OCI-LY3 (cell line): Measurements from ENCODE around the gene SCYGR8.
A peak's percentile ranks its signal among the peaks of the same experiment; 100 is the strongest.

Source experiments
- H2AFZ ChIP-seq: fragments of 200-600, 300-600 bp; shearing (Covaris generic); 2 replicates; pipeline ENCODE4 v1.6.0; 2014; ENCODE audit warnings: antibody characterized with exemption, low read depth, low read length
- H3K27ac ChIP-seq: fragments of 200-600, 300-600 bp; sonication (generic); 2 replicates; pipeline ENCODE4 v1.5.1; 2014; ENCODE audit warnings: mild to moderate bottlenecking, low read length, moderate library complexity, mixed read lengths
- H3K27me3 ChIP-seq: fragments of 200-600, 300-600 bp; sonication (generic); 2 replicates; pipeline ENCODE4 v1.6.1; 2014; ENCODE audit warnings: low read depth, low read length, mixed read lengths
- H3K36me3 ChIP-seq: fragments of 200-600, 300-600 bp; sonication (generic); replicated peaks from 2 replicates; pipeline ENCODE3; 2014; ENCODE audit warnings: low read depth, low read length, mixed read lengths
- H3K4me1 ChIP-seq: fragments of 300-600, 200-600 bp; sonication (generic); 2 replicates; pipeline ENCODE4 v1.6.1; 2014; ENCODE audit warnings: low read length, mixed read lengths
- H3K4me2 ChIP-seq: fragments of 200-600, 300-600 bp; sonication (generic); 2 replicates; pipeline ENCODE4 v1.6.1; 2014; ENCODE audit warnings: low read length, mixed read lengths
- H3K4me3 ChIP-seq: fragments of 300-600, 200-600 bp; sonication (generic); 2 replicates; pipeline ENCODE4 v1.5.1; 2014; ENCODE audit warnings: antibody characterized with exemption, mild to moderate bottlenecking, low read length, moderate library complexity
- H3K79me2 ChIP-seq: fragments of 300-600, 200-600 bp; shearing (Covaris generic); 2 replicates; pipeline ENCODE4 v1.6.1; 2014; ENCODE audit warnings: mild to moderate bottlenecking, low read length, mixed read lengths
- H3K9ac ChIP-seq: fragments of 300-600, 200-600 bp; shearing (Covaris generic); 2 replicates; pipeline ENCODE4 v1.6.0; 2014; ENCODE audit warnings: mild to moderate bottlenecking, low read length, moderate library complexity
- H3K9me3 ChIP-seq: fragments of 200-600, 300-600 bp; shearing (Covaris generic); 2 replicates; pipeline ENCODE4 v1.6.1; 2014; ENCODE audit warnings: low read length, mixed read lengths; ENCODE audit not compliant: insufficient read depth
- H4K20me1 ChIP-seq: fragments of 200-600, 300-600 bp; sonication (generic); 2 replicates; pipeline ENCODE4 v1.6.1; 2016; ENCODE audit warnings: low read length, mixed read lengths; ENCODE audit not compliant: insufficient read depth
- EZH2phosphoT487 ChIP-seq: fragments of 200-600 bp; shearing (Covaris generic); IDR thresholded peaks from 2 replicates; pipeline ENCODE4 v1.6.1; 2018; ENCODE audit warnings: antibody characterized with exemption, mixed run types, low read depth
- TF ChIP-seq, protein P1 (sequence below): fragments of 200-600, 300-600 bp; sonication (generic); IDR thresholded peaks from 2 replicates; pipeline ENCODE4 v1.5.1; 2014; ENCODE audit warnings: antibody characterized with exemption, low read length, low read depth

The SCYGR8 gene

DNA sequence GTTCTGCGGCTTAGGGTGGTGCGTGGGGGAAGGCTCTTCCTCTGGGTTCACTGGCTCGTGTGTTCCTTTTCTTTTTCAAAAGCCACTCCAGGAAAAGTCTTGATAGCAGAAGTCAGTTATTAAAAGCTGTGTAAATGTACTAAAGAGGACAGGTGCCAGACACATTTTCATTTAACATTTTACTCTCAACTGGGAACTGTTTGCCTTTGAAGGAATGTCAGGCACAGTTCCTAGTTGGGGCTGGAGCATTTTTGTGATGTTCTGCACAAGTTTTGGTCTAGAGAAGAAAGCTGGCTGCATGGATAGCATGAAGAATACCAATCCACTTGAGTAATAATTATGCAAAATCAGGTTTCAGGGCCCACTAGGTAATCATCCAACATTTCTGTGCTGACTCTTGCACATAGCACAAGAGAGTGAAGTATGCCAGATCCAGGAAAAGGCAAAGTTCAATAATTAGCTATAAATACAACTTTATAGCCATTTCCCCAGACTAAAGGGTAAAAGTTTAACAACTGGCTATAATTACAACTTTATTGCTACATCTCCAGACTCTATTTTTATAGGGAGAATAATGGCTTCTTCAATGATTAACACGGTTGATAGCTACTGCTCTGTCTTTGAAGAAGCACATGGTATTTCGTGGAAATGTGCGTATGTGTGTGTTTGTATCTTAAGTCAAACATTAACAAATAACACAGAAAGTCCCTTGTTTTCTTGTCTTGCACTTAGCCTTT, 16.2 kb downstream of the SCYGR8 start:
- Histone ChIP-seq H3K79me2 (no peaks in the 10 kb centered on the region), H4K20me1 (no peaks in the 10 kb centered on the region), H3K4me2 (no peak overlapping the region), H2AFZ (no peak overlapping the region), H3K4me3 (no peak overlapping the region), H3K9me3 (no peaks in the 10 kb centered on the region), H3K27me3 (no peaks in the 10 kb centered on the region), H3K36me3 (no peaks in the 10 kb centered on the region), H3K4me1 (no peaks in the 10 kb centered on the region), H3K9ac (no peak overlapping the region), H3K27ac (no peak overlapping the region)
- TF ChIP-seq, protein P1, sequence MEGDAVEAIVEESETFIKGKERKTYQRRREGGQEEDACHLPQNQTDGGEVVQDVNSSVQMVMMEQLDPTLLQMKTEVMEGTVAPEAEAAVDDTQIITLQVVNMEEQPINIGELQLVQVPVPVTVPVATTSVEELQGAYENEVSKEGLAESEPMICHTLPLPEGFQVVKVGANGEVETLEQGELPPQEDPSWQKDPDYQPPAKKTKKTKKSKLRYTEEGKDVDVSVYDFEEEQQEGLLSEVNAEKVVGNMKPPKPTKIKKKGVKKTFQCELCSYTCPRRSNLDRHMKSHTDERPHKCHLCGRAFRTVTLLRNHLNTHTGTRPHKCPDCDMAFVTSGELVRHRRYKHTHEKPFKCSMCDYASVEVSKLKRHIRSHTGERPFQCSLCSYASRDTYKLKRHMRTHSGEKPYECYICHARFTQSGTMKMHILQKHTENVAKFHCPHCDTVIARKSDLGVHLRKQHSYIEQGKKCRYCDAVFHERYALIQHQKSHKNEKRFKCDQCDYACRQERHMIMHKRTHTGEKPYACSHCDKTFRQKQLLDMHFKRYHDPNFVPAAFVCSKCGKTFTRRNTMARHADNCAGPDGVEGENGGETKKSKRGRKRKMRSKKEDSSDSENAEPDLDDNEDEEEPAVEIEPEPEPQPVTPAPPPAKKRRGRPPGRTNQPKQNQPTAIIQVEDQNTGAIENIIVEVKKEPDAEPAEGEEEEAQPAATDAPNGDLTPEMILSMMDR: no peak
- TF ChIP-seq EZH2phosphoT487: no peak

DNA sequence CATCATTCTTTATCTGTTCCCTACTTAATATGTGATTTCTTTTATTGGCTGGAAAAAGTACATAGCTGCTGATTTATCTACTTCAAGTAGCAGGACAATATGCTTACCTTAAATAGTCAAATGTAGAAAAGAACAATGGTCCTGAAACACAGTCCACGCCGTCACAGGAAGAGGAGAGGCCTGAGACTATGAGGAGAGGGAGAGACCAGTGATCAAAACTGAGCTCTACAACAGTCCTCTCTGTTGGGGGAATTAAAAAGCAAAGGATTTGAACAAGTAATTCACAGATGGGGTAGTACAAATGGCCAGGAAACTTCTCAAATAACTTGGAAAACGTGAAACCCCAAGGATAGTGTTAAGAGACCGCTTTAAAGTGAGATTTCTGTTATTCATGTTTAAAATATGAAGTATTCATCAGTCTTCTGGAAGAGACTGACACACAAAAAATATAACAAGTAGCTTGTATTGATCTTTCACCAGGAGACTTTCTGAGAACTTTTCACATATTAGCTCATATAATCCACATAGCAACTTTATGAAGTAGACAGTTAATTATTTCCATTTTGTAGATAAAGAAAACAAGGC, 20.2 kb downstream of the SCYGR8 start:
- H2AFZ ChIP-seq: no peak overlapping the region
- H3K27me3 ChIP-seq: no peaks in the 10 kb centered on the region
- no peaks in the 10 kb centered on the region for H3K9me3 ChIP-seq
- no peak overlapping the region for H3K4me3 ChIP-seq
- no peak overlapping the region for H3K4me2 ChIP-seq
- H4K20me1 ChIP-seq: no peaks in the 10 kb centered on the region
- H3K79me2 ChIP-seq: no peaks in the 10 kb centered on the region
- H3K4me1 ChIP-seq: no peaks in the 10 kb centered on the region
- no peaks in the 10 kb centered on the region for H3K36me3 ChIP-seq
- no peak overlapping the region for H3K9ac ChIP-seq
- TF ChIP-seq EZH2phosphoT487: no peak
- TF ChIP-seq, protein P1: no peak
- no peak overlapping the region for H3K27ac ChIP-seq

DNA sequence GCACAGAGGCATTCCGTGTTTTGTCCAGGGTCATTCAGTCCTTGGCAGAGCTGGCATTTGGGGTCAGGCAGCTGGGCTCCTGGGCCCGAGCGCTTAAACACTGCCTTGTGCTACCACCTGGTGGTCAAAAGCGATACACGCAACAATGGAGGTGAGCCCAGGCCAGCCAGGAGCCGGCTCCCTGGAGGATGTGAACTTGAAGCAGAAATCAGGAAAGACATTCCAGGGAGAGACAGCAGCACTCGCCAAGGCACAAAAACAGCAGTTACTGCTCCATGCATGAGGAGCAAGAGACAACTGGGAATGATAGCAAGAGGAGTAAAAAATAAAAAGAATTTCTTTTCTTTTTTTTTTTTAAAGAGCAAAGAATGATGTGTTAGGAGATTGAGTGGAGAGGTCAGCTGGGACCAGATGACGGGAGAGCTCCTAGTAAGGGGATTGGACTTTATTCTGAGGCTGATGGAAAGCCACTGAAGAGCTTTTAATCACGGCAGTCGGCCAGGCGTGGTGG, 20.7 kb downstream of the SCYGR8 start:
- Histone ChIP-seq H3K27ac (no peak overlapping the region), H2AFZ (no peak overlapping the region), H3K4me2 (no peak overlapping the region)

DNA sequence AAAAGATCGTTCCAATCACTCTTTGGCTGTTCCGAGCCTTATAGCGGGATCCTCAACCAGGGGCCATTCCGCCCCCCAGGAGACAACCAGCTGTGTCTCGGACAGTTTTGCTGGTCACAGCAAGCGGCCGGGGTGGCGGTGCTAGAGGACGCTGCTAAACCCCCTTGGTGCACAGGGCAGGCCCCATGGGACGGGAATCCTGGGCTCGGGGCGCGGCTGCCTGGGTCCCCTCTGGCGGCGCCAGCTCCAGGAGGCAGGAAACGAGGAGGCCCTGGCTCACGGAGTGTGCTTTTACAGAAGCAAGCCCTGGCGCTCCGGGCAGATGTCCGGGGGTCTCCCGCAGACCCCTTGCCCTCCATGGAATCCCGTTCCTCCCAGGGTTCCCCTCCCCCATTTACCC, 22.1 kb downstream of the SCYGR8 start:
- H3K9me3 ChIP-seq: no peaks in the 10 kb centered on the region
- no peaks in the 10 kb centered on the region for H3K79me2 ChIP-seq
- H4K20me1 ChIP-seq: no peaks in the 10 kb centered on the region
- no peak overlapping the region for H3K4me2 ChIP-seq
- no peak overlapping the region for H2AFZ ChIP-seq
- no peaks in the 10 kb centered on the region for H3K4me1 ChIP-seq
- TF ChIP-seq EZH2phosphoT487: no peak
- TF ChIP-seq, protein P1: no peak
- no peak overlapping the region for H3K27ac ChIP-seq
- no peaks in the 10 kb centered on the region for H3K36me3 ChIP-seq
- no peak overlapping the region for H3K4me3 ChIP-seq
- H3K27me3 ChIP-seq: no peaks in the 10 kb centered on the region
- no peak overlapping the region for H3K9ac ChIP-seq

More for the DNA sequence above, 20.7 kb downstream of the SCYGR8 start:
- H3K4me1 ChIP-seq: no peaks in the 10 kb centered on the region
- H3K9me3 ChIP-seq: no peaks in the 10 kb centered on the region
- no peak overlapping the region for H3K9ac ChIP-seq
- no peak for TF ChIP-seq EZH2phosphoT487
- TF ChIP-seq, protein P1: peak; percentile 76
- no peak overlapping the region for H3K4me3 ChIP-seq
- H3K36me3 ChIP-seq: no peaks in the 10 kb centered on the region
- H3K27me3 ChIP-seq: no peaks in the 10 kb centered on the region
- no peaks in the 10 kb centered on the region for H3K79me2 ChIP-seq
- H4K20me1 ChIP-seq: no peaks in the 10 kb centered on the region
